BLaER1 (cell line): Measurements from ENCODE around the gene POM121C.
"Not testable (repeated sequence)": the region's sequence is repeated elsewhere in the genome, so short reads cannot be mapped to it uniquely, and the experiment has no call there.

Source experiments
- H3K27ac ChIP-seq: shearing (Covaris generic); formaldehyde crosslinking; 2 replicates; pipeline ENCODE4 v1.8.1; 2022
- H3K27me3 ChIP-seq: shearing (Covaris generic); formaldehyde crosslinking; 2 replicates; pipeline ENCODE4 v1.8.1; 2022
- H3K36me3 ChIP-seq: shearing (Covaris generic); formaldehyde crosslinking; 2 replicates; pipeline ENCODE4 v1.8.1; 2022
- H3K4me1 ChIP-seq: shearing (Covaris generic); formaldehyde crosslinking; 2 replicates; pipeline ENCODE4 v1.8.1; 2022
- H3K4me2 ChIP-seq: shearing (Covaris generic); formaldehyde crosslinking; 2 replicates; pipeline ENCODE4 v1.8.1; 2022
- H3K4me3 ChIP-seq: shearing (Covaris generic); formaldehyde crosslinking; 2 replicates; pipeline ENCODE4 v1.8.1; 2022
- H3K9ac ChIP-seq: shearing (Covaris generic); formaldehyde crosslinking; 2 replicates; pipeline ENCODE4 v1.8.1; 2022
- H3K9me3 ChIP-seq: shearing (Covaris generic); formaldehyde crosslinking; 2 replicates; pipeline ENCODE4 v1.8.1; 2022
- H4K20me1 ChIP-seq: shearing (Covaris generic); formaldehyde crosslinking; 2 replicates; pipeline ENCODE4 v1.8.1; 2022

POM121C gene

GRCh38 chr7:75416787-75417186, 69.3 kb downstream of the POM121C start:
- peaks cover 56% of the 10 kb centered on the region for H3K36me3 ChIP-seq
- not testable (repeated sequence) for H3K9ac ChIP-seq, H3K27me3 ChIP-seq, H3K4me1 ChIP-seq, H3K4me3 ChIP-seq, H3K4me2 ChIP-seq, H3K27ac ChIP-seq, H3K9me3 ChIP-seq
- H4K20me1 ChIP-seq: peaks cover 15% of the 10 kb centered on the region; the same call in 1 of the 2 replicates

DNA sequence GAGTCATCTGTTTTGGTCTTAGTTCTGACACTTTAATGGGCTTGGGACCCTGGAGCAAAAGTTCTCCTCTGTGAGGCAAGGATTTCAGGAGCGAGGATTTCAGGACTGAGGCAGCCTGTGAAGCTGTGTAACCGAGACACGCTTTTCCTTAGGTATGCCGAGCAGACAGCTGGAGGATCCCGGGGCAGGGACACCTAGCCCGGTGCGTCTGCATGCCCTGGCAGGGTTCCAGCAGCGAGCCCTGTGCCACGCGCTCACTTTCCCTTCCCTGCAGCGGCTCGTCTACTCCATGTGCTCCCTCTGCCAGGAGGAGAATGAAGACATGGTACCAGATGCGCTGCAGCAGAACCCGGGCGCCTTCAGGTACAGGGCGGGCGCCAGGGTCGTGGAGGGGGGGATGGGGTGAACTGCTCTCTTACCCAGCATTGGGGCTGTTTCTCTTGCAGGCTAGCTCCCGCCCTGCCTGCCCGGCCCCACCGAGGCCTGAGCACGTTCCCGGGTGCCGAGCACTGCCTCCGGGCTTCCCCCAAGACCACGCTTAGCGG, 70.2 kb downstream of the POM121C start:
- Histone ChIP-seq H3K36me3 (peaks cover 48% of the 10 kb centered on the region), H4K20me1 (peaks cover 15% of the 10 kb centered on the region; the same call in 1 of the 2 replicates)
- not testable (repeated sequence) for H3K9ac ChIP-seq, H3K4me3 ChIP-seq, H3K4me1 ChIP-seq, H3K27ac ChIP-seq, H3K27me3 ChIP-seq, H3K9me3 ChIP-seq, H3K4me2 ChIP-seq

DNA sequence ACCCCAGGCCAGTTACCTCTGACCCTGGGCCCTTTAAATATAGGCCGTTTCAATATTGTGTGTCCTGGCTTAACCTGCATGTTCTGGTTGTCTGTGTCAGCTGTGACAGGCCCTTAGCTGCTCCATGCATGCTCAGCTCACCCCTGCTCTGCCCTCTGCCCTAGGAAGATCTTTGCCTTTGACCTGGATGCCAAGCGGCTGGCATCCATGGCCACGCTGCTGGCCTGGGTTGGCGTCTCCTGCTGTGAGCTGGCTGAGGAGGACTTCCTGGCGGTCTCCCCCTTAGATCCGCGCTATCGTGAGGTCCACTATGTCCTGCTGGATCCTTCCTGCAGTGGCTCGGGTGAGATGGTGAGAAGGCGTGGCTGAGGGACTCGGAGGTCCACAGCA, 70.7 kb downstream of the POM121C start:
- peaks cover 15% of the 10 kb centered on the region; the same call in 1 of the 2 replicates for H4K20me1 ChIP-seq
- not testable (repeated sequence) for H3K4me1 ChIP-seq, H3K9me3 ChIP-seq, H3K27ac ChIP-seq, H3K27me3 ChIP-seq, H3K4me2 ChIP-seq, H3K9ac ChIP-seq, H3K4me3 ChIP-seq
- H3K36me3 ChIP-seq: peaks cover 45% of the 10 kb centered on the region

GRCh38 chr7:75414708-75415427, 71.2 kb downstream of the POM121C start:
- H3K36me3 ChIP-seq: peaks cover 39% of the 10 kb centered on the region
- not testable (repeated sequence) for H3K27ac ChIP-seq

GRCh38 chr7:75414204-75414603, 71.9 kb downstream of the POM121C start:
- not testable (repeated sequence) for H3K27ac ChIP-seq, H3K4me2 ChIP-seq, H3K9me3 ChIP-seq, H3K4me3 ChIP-seq, H3K27me3 ChIP-seq, H3K9ac ChIP-seq, H3K4me1 ChIP-seq, H4K20me1 ChIP-seq
- H3K36me3 ChIP-seq: peaks cover 34% of the 10 kb centered on the region

More at GRCh38 chr7:75414708-75415427, 71.2 kb downstream of the POM121C start:
- not testable (repeated sequence) for H3K27me3 ChIP-seq, H3K4me1 ChIP-seq, H3K9ac ChIP-seq, H3K4me2 ChIP-seq, H3K4me3 ChIP-seq, H3K9me3 ChIP-seq
- H4K20me1 ChIP-seq: peaks cover 10% of the 10 kb centered on the region; the same call in 1 of the 2 replicates

DNA sequence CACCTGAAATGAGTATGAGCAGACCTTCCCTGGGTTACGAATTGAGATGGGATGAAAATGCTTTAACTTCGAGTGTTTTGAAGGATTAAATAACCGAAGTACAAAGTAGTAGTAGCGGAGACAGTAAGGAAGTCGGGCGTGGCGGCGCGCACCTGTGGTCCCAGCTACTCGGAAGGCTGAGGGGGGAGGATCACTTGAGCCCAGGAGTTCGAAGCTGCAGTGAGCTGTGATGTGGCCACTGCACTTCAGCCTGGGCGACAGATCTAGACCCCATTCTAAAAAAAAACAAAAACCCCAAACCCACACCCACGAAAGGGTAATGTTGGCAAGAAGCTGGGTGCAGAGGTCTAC, 75.3 kb downstream of the POM121C start:
- not testable (repeated sequence) for H3K4me1 ChIP-seq, H4K20me1 ChIP-seq, H3K9ac ChIP-seq, H3K4me3 ChIP-seq, H3K27me3 ChIP-seq, H3K27ac ChIP-seq, H3K9me3 ChIP-seq, H3K4me2 ChIP-seq
- peaks cover 13% of the 10 kb centered on the region for H3K36me3 ChIP-seq

GRCh38 chr7:75409880-75410822, 75.9 kb downstream of the POM121C start:
- H3K4me2 ChIP-seq, H3K9ac ChIP-seq, H3K27me3 ChIP-seq, H3K27ac ChIP-seq, H3K4me3 ChIP-seq, H3K9me3 ChIP-seq, H3K4me1 ChIP-seq, H3K36me3 ChIP-seq, H4K20me1 ChIP-seq: not testable (repeated sequence)

DNA sequence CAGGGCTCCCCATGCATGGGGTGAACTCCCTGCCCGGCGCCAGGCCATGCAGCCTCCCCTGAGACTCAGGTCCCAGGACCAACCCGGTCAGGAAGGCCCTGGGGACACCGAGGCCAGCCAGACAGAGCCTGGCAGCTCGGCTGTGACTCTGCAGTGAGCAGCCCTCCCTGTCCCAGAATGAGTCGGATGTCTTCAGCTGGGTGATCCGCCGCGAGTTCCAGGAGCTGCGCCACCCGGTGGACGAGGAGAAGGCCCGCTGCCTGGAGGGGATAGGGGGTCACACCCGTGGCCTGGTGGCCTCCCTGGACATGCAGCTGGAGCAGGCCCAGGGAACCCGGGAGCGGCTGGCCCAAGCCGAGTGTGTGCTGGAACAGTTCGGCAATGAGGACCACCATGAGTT, 81.4 kb downstream of the POM121C start:
- not testable (repeated sequence) for H3K4me2 ChIP-seq, H4K20me1 ChIP-seq, H3K9ac ChIP-seq

DNA sequence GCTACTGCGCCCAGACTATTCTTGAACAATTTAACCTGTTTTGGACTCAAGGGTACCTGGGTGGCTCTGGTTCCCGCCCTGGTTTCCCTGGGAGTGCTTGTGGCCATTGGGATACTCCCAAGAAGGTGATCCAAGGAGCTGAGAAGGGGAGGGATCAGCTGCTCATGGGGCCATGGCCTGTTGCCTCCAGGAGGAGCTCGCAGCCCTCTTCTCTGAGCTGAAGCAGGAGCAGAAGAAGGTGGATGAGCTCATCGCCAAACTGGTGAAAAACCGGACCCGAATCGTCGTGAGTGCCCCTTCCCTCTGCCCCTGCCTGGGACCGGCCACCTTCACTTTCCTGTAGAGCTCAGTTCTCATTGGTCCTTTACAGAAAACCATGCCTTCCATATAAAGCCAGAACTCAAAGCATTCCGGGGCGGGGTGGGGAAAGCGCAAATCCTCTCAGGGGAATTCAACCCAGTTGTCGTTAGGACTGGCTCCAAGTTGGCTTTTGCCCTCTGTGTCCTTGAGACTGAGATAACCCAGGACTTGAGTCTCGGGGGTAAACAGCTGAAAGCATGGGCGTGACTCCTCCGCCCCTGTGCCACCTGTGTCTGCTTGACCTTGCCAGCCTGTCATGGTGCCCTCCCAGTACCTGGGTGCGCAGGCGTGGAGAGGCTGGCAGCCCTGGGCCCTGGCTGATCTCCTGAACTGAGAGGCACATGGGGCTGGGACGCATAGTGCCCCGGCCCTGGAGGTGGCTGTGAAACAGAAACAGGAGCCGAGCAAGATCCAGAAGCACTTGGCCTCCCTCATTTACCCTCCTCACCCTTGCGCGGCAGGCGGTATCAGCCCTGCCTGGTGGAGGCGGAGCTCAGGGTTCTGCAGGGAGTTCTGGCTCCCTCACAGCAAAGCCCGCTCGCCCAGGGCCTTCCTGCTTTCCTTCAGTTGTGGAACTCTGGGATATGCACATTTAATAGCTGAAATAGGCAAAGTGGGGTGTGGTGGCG, 82.3 kb downstream of the POM121C start:
- H3K27ac ChIP-seq, H3K4me1 ChIP-seq, H3K4me2 ChIP-seq, H3K9me3 ChIP-seq, H3K36me3 ChIP-seq, H4K20me1 ChIP-seq, H3K4me3 ChIP-seq, H3K9ac ChIP-seq, H3K27me3 ChIP-seq: not testable (repeated sequence)

More for the DNA sequence above, 81.4 kb downstream of the POM121C start:
- H3K27me3 ChIP-seq, H3K9me3 ChIP-seq, H3K4me1 ChIP-seq, H3K4me3 ChIP-seq, H3K36me3 ChIP-seq, H3K27ac ChIP-seq: not testable (repeated sequence)

DNA sequence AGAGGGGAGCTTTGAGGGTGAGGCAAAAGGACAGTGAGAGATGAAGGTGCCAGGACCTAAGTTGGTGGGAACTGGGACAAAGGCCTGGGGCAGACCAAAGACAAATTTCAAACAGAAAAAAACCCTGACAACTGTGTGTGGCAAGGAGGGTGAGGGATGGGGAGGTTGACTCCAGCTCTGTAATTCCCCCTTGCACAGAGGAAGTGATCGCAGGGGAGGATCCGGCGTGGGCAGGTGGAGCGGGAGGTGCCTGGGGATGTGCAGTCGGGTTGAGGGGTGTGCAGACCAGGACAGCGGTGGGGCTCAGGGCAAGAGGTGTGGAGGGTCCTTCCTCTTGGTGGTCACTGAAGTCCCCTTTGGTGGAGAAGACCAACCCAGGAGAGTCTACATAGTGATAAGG, 85.5 kb downstream of the POM121C start:
- not testable (repeated sequence) for H3K4me1 ChIP-seq, H3K27ac ChIP-seq, H3K27me3 ChIP-seq, H3K9me3 ChIP-seq, H3K9ac ChIP-seq, H3K4me2 ChIP-seq, H4K20me1 ChIP-seq, H3K4me3 ChIP-seq, H3K36me3 ChIP-seq

DNA sequence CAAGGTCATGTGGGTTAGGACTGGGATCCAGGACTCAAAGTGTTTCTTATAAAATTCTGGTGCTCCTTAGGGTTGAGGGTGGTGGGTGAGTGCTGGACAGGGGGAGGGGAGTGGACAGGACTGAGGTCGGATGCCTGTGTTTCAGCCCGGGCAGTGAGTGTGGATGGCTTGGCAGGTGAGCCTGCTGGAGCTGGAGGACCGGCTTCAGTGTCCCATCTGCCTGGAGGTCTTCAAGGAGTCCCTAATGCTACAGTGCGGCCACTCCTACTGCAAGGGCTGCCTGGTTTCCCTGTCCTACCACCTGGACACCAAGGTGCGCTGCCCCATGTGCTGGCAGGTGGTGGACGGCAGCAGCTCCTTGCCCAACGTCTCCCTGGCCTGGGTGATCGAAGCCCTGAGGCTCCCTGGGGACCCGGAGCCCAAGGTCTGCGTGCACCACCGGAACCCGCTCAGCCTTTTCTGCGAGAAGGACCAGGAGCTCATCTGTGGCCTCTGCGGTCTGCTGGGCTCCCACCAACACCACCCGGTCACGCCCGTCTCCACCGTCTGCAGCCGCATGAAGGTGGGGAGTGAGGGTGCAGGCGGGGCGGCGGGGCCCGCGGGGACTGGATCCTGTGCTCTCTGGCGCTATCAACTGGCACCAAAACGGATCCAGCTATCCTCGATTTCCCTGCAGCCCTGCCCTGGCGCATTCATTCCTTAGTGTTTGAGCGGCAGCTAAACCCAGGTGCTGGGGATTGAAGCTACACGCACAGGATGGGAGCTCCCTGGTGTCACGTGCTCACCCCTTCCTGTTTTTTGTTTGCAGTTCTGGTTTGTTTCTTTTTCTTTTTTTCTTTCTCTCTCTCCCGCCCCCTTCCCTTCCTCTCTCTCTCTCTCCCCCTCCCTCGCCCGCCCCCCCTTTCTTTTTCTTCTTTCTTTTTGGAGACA, 87.1 kb downstream of the POM121C start:
- H3K36me3 ChIP-seq, H3K4me3 ChIP-seq, H3K9ac ChIP-seq, H3K4me2 ChIP-seq, H3K27ac ChIP-seq, H3K4me1 ChIP-seq, H3K27me3 ChIP-seq, H4K20me1 ChIP-seq, H3K9me3 ChIP-seq: not testable (repeated sequence)

- H3K27me3 ChIP-seq, H3K9me3 ChIP-seq, H3K9ac ChIP-seq, H3K27ac ChIP-seq, H4K20me1 ChIP-seq, H3K36me3 ChIP-seq, H3K4me3 ChIP-seq, H3K4me1 ChIP-seq, H3K4me2 ChIP-seq: not testable (repeated sequence)
Measured at GRCh38 chr7:75397865-75398264, 88.2 kb downstream of the POM121C start.

DNA sequence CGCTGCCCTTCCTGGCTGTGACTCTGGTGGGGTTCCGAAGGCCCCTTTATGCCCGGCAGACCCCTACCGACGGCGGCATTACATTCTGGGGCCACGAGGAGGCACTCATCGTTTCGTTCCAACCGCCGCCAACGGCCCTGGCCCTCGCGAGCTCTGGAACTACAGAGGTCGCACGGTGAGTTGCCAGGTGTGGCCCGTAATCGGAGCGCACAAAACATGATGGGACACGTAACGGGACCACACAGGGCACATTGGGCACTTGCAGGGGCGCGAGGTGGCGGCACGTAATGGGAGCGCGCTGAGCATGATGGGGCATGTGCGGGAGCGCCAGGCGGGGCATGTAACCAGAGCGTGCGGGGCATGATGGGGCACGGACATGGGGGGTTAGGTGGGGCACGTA, 90.8 kb downstream of the POM121C start, which contains the start of gene TRIM73:
Gene TRIM73 (plus strand): TSS at position 301 of the 400 bp plus-strand sequence. CDS start 3,305 bp downstream, outside the sequence.
- not testable (repeated sequence) for H3K9ac ChIP-seq, H3K4me2 ChIP-seq, H4K20me1 ChIP-seq, H3K9me3 ChIP-seq, H3K27ac ChIP-seq, H3K27me3 ChIP-seq, H3K4me3 ChIP-seq, H3K36me3 ChIP-seq, H3K4me1 ChIP-seq
